Right forelimb (tissue), 1 donor: ENCODE measurements around the gene SLC35A4.

Source experiments
- DNase-seq: peaks from one replicate; pipeline ENCODE4 v3.0.0-alpha.2; 2018

The SLC35A4 gene, protein sequence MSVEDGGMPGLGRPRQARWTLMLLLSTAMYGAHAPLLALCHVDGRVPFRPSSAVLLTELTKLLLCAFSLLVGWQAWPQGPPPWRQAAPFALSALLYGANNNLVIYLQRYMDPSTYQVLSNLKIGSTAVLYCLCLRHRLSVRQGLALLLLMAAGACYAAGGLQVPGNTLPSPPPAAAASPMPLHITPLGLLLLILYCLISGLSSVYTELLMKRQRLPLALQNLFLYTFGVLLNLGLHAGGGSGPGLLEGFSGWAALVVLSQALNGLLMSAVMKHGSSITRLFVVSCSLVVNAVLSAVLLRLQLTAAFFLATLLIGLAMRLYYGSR

DNA sequence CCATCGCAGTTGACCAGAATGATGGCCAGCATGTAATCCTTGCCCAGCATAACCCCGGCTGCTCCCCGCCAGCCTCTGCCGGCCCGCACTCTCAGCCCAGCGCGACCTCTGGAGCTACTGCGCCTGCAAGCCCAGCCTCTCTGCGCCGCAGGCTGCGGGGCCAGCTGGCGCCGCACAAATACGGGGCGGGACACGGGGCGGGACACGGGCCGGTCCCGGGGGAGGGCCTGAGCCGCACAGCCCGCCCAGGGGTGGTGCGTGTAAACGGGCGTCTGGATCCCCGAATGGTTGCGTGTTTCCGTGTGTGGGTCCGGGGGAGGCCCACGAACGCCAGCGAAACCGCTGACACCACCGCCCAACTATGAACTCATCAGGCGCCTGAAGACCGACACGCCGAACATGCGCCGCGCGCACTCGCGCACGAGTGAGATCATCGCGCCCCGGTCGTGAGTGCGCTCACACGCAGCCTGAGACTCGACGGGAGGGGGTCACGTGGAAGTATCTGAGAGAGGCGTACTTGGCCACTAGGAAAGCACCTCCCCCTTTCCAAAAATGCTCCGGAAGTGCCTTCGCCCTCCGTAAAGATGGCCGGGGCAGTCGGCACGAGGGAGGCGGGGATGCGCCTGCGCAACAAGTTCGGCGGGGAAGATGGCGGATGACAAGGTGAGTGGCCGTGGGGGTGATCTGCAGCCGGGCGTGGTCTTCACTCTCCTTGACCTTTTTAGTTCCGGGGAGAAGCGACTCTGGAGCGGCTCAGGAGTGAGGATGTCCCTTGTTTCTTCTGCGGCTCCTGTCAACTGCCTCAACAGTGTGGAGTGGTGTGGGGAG lies at the start of gene SLC35A4, which contains the start of gene APBB3:
SLC35A4 (plus strand) TSS at position 633 of the 828 bp plus-strand sequence. CDS start 2,342 bp downstream, outside the sequence.
APBB3 (minus strand) TSS at position 403 of the 828 bp plus-strand sequence; CDS start at position 50, 353 bp downstream.
- peak; percentile 96 for DNase-seq

DNA sequence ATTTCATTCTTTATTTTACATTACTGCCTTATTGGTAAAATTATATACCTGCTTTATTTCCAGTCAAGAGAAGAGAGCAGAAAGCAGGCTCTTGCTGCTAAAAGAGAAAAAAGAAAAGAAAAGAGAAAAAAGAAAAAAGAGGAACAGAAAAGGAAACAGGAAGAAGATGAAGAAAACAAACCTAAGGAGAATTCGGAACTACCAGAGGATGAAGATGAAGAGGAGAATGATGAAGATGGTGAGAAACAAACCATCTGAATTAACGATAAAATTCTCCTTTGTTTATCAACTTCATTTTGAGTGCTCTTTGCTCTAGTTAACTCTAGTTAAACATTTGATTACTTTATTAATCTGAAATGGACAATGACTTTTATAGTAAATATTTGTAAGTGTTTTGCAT lies 40.6 kb upstream of the SLC35A4 start:
- DNase-seq: no peak

DNA sequence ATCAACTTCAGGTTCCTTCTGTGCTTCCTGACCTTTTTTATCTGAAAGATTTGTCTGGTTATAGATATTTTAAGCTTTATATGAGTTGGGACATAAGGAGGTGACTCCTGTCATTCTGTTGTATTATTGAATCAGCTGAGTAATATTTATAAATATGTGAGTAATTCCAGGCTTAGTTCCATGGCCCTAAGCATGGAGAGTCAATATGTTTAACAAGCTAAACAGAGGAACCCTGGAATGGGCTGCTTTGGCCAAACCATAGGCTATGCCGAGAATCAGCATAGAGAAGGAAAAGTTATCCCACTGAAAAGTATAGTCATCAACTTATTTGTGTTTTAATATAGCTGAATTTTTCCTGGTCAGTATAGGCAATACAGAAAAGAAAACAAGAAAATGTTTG lies 24.4 kb upstream of the SLC35A4 start:
- no peak for DNase-seq

DNA sequence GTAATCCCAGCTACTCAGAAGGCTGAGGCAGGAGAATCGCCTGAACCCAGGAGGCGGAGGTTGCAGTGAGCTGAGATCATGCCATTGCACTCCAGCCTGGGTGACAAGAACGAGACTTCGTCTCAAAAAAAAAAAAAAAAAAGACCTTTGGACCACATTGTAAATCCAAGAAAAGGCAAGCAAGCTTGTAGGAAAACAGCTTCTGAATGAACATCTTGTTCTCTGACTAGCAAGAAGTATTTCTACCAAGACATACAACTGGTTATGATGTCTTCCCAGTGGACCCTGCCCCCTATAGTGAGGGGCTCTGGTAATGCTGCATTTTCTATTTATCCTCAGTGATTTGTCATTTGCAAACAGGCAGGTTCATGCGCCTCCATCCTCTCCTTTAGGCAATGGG lies 21.7 kb upstream of the SLC35A4 start:
- DNase-seq: no peak

DNA sequence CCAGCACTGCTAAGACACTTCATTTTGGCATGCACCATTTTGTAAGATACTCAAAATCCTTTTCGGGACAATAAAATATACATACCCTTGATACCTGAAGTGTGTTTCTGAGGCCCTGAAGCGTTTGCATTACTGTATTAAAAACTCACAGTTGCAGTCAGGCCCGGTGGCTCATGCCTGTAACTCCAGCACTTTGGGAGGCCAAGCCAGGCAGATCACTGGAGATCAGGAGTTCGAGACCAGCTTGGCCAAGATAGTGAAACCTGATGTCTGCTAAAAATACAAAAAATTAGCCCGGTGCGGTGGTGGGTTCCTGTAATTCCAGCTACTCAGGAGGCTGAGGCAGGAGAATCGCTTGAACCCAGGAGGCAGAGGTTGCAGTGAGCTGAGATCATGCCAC lies 19.6 kb upstream of the SLC35A4 start:
- no peak for DNase-seq

DNA sequence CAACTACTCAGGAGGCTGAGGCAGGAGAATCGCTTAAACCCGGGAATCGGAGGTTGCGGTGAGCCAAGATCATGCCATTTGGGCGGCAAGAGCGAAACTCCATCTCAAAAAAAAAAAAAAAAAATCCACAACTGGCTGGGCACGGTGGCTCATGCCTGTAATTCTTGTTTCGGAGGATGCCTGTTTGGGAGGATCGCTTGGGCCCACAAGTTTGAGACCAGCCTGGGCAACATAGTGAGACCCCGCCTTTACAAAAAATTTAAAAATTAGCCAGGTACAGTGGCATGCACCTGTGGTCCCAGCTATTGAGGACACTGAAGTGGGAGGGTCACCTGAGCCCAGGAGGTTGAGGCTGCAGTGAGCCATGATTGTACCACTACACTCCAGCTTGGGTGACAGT lies 19.0 kb upstream of the SLC35A4 start:
- DNase-seq: no peak

DNA sequence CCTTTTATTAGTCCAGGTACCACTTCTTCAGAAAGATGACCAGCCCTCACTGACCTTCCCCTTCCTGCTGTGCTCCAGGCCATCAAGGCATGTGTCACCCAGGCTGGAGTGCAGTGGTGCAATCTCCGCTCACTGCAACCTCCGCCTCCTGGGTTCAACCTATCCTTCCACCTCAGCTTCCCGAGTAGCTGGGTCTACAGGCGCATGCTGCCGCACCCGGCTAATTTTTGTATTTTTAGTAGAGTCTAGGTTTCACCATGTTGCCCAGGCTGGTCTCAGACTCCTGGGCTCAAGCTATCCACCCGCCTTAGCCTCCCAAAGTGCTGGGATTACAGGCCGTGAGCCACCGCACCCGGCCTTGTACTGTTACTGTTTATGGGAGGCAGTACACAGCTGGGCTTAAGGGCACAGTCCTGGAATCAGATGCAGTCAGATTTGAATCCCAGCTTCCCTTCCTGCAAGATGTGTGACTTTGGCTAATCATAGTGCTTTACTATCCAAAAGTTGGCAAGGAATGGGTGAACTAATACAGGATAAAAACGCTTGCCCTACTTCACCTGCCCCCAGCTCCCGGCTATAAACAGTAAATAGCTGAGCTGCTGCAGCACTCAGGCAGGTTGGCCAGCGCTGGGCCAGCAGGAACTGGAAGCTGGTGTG lies 17.6 kb upstream of the SLC35A4 start:
- no peak for DNase-seq

DNA sequence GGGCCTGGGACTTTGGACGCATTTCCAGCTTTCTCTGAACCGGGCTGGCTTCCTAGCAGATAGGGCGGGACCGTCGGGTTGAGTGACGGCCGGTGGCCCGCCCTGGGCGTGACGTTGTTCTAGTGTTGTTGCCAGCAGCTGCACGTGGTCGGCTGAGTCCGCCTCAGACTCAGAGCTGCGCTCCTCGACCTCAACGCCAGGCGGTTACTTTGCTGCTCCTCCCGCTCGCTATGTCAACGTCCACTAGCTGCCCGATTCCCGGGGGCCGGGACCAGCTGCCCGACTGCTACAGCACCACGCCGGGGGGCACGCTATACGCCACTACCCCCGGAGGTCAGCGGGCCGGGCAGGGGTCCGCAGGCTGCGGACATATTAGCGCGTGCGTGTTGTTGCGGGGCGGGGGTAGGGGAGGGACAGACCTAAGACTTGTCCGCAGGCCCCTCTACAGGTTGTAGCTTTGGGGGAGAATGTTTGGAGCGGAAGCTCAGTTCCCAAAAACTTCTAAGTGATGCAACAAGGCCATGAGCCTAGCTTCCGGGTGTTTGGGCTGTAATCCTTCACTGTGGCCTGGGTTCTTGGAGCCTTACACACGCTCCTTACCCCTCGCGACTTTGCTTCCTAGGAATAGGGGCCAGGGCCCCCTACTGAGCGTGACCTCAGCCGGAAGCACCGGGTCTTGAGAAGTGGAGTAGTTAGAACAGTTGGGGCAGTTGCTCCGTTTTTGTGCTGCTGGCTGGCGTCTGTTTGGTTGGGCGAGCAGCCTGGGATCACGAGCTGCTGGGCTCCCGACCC lies 16.9 kb upstream of the SLC35A4 start, which contains the start of gene EIF4EBP3:
EIF4EBP3 (plus strand) TSS at position 155 of the 792 bp plus-strand sequence; CDS start at position 231, 76 bp downstream.
- peak; percentile 99 for DNase-seq

DNA sequence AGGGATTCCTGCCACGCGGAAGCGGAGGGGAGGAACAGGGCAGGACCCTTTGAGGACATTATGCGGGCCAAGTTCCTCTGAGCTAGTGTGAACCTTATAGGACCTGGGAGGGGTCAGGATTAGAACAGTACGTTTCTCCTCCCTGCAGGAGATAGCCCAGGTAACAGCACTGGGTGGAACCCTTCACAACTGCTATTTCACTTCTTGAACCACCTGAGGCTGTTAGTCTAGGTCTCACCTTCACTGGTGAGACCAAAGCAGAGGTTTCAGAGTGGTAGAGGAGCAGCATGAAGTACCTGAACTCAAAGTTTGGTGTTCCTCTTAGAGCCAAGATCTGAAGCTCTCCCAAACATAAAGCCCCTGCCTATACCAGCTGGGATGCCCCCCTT lies 16.3 kb upstream of the SLC35A4 start:
- DNase-seq: no peak

DNA sequence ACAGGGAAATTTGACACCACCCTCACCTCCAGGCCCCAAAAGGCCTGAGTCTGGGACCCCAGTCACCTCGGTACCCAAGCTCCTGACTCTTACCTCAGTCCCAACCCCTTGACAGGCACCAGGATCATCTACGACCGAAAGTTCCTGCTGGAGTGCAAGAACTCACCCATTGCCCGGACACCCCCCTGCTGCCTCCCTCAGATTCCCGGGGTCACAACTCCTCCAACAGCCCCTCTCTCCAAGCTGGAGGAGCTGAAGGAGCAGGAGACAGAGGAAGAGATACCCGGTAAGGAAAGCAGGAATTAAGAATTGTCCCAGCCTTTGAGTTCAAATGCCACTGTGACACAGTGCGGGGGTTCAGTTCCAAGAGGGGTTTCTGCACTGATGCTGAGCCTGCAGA lies 15.8 kb upstream of the SLC35A4 start:
- no peak for DNase-seq

DNA sequence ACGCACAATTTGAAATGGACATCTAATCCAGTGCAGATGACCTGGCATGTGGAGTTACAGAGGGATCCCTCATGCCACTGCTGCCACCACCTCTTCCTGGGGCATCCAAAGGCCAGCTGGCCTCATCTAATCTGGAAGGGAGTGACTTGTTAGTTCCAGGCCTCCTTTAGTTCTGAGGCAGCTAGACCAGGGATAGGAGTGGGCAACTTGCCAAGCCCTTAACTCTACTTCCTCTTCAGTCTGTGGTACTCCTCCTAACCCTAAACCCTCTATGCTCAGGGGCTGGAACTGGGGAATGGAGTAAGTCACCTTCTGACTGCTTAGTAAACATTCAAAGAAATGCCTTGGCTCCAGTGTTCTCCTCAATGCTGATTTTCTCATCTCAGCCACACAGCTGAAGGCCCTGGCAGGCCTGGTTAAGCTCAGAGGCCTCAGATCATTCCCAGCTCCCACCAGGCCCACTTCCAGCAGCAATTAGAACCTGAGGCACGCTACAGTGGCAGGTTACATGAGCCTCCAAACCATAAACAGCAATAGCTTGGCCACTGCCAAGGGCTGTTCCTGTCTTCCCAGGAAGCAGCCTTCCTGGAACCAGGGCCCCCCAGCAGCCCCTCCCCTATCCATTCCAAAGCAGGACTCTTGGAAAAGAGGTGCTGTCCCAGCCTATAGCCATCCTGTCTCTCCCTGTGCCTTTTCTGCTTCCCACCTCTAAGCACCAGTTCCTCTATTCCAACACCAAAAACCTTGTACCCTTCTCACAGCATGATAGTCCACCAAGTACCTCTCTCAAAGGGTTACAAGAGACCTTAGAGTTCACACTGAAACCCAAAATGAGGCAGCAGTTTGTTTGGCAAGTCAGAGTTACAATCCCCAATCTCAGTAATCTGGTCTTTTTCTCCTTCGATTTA lies 15.1 kb upstream of the SLC35A4 start:
- DNase-seq: no peak

DNA sequence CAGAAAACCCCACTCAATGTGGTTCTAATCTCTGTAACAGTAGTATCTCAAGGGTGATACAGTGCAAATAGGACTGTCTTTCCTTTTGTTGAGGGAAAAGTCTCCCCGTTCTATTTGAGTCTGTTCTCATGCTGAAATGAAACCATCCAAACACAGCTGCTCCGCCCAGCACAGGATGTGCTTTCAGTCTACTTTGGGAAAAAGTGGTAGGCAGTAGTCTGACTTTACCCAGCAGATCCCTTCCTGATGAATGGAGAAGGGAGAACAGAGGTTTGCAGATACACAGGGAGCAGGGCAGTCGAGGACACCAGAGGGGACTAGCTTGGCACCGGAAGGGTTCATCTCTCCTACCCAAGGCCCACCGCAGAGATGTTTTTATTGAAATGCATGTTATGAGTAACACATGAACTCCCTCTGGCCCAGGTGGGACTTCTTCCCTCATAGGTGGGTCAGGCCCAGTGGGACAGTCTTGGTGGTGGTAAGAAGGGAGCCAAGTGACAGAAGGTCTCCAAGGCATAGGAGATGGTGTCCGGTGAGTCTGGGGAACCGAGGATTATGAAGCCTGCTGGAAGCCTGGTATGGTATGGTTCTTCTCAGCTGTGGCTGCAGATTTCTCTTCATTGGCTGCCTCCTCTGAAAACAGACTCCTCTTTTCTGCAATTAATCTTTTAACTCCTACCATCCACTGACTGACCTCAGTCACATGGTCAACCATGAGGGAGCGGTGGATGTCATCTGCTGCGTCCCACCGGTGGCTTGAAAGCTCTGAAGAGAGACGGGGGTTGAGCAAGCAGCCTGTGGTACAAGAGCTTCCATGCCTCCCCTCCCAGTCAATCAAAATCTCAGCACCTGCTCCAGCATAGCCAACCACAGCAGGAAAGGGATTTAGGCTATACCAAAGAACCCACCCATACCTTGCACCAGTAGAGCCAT lies 14.2 kb upstream of the SLC35A4 start:
- no peak for DNase-seq

DNA sequence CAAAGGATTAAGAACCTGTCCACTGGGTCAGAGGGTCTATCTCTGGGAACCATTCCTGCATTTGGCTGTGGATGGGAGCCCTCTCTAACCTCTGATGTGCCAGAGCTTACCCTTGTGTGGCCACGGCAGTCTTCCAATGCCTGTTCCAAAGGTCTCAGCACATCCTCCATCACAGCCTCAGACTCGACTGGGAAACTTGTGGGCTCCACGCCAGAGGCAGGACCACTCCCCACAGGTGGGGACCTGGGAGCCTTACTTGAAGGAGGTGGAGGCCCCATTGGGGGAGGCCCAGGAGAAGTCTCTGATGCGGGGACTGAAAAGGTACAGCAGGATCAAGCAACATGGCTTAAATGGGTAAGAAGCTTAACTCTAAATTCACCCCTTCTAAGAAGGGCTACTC lies 12.8 kb upstream of the SLC35A4 start:
- no peak for DNase-seq

DNA sequence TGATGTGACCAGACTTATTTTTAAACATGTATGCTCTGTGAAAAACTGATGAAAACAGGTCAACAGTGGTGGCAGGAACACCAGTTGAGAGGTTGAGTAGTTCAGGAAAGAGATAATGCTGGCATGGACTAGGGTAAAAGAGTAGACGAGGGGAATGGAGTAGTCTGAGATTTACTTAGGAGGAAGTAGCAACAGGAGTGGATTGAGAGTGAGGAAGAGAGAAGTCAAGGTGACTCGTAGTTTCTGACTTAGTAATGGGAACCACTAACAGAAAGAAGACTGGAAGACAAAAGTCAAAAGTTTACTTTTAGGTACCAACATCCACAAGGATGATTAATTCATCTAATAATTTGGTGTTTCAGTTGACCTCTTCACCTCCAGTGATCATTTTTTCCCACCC lies 11.0 kb upstream of the SLC35A4 start:
- DNase-seq: no peak

DNA sequence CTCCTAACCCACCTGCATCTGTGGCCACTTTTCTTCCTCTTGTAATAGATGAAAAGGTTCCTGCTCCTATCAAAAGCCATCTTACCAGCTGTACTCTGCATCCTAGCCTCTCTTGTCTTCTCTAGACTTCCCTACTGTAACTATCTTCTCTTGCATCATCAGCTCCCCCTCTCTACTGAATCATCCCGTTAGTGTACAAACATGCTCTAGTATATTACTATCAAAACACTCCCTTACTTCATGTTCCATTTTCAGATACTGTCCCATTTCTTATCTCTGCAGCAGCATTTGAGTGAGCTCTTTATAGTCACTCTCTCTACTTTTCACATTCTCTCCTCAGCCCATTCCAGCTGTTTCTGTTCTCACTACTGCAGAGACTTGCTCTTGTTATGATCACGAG lies 10.2 kb upstream of the SLC35A4 start:
- DNase-seq: no peak

DNA sequence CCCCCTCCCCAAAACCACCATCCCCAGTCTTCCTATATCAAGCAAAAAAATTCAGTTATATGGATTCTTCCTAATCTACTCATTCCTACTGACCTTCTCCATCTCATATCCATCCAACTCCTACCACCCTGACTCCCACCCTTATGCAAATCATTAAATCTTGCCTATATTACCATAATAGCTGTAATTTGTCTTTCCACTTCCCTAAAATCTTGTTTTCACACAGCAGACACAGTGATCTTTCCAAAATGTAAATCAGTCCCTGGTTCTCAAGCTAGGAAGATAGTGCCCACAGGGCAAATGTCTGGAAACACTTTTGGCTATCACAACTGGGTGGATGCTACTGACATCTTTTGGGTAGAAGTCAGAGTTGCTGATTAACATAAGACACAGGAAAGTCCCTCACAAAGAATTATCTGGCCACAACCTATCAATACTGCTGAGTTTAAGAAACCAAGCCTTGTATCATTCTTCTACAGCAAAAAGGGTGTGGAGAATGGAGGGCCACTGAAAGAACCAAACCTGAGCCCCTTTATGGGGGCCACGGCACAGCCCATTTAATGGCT lies 8.8 kb upstream of the SLC35A4 start:
- no peak for DNase-seq

DNA sequence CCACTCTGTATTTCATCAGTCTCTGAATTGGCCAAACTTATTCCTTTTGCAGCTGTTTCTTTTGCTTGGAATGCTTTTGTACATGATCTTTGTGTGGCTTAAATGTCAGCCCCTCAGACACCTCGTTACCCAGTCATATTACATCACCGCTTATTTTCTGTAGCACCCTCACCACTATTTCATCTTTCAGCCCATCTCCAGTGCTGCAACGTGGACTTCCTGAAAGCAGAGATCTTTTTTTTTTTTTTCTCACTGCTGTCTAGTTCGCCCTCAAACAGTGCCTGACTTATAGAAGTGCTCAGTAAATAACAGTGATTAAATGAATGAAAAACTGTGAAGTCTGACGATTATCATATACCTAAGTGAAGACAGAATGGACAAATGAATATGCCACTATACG lies 8.2 kb upstream of the SLC35A4 start:
- DNase-seq: no peak

DNA sequence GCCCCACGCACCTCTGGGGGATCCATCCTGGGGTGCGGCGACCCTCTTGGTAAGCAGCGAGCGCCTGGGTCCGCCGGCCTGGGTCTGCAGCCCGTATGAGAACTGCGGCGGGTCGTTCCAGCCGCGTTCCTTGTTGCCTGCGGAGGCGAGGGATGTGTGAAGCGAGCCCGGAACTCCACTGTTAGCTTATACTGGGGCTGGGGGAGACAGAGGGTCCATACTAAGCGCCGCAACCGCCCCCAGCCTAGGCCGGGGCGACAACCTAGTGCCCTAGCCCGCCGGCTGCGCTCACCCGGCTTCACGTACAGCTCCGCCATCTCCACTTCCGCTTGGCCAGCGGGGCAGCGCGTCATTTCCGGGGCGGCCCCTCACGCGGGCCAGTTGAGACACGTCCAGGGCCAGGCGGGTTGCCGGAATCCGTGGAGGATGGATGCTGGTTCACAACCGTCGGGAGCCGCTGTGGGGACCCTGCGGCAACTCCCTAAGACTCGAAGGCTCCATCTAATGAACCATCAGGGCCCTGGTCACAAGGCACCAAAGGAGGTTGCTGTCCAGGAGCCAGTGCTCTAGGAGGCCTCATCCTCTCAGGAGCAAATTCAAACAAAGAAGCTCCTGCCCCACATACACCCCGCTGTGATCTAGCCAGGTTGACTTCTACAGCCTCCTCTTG lies 7.4 kb upstream of the SLC35A4 start, which contains the start of gene SRA1:
SRA1 (minus strand) TSS at position 338 of the 670 bp plus-strand sequence; CDS start at position 317, 21 bp downstream.
- peak; percentile 97 for DNase-seq

DNA sequence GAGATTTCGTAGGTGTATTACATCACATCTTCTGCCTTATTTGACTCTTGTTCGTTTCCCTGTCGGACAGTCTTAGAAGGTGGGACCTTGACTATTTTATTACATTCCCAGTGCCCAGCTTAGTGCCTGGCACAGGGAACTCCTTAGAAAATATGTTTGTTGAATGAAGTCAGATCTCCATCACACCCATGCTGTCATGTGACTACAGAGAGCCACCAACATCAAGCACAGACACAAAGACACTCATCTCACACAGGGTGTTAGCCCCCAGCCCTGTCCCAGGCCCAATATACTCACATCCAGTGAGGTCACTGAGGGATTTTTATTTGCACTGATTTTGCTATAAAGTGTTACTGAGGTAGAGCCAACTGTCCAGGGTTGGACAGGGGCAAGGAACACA lies 6.7 kb upstream of the SLC35A4 start:
- DNase-seq: no peak
